Fibroblast of mammary gland (primary cell): ENCODE measurements around the gene NEGR1.

Experiments used
- DNase-seq: peaks from one replicate; pipeline ENCODE4 v3.0.0-alpha.2; 2010; ENCODE audit warnings: low read depth
- H3K4me3 ChIP-seq: 2 replicates; pipeline ENCODE4 v1.5.1; 2011; ENCODE audit warnings: low read depth, mild to moderate bottlenecking, low read length, moderate library complexity; ENCODE audit not compliant: control insufficient read depth
- TF ChIP-seq, protein P1 (sequence below): conservative IDR thresholded peaks from 2 replicates; pipeline ENCODE4 v1.5.1; 2011; ENCODE audit warnings: low read depth, low read length, inconsistent platforms; ENCODE audit not compliant: control insufficient read depth, insufficient read depth

The NEGR1 gene

GRCh38 chr1:71660411-71660810 is 621.9 kb downstream of the NEGR1 start:
- no peak overlapping the region for H3K4me3 ChIP-seq
- DNase-seq: peak; percentile 71
- TF ChIP-seq, protein P1, sequence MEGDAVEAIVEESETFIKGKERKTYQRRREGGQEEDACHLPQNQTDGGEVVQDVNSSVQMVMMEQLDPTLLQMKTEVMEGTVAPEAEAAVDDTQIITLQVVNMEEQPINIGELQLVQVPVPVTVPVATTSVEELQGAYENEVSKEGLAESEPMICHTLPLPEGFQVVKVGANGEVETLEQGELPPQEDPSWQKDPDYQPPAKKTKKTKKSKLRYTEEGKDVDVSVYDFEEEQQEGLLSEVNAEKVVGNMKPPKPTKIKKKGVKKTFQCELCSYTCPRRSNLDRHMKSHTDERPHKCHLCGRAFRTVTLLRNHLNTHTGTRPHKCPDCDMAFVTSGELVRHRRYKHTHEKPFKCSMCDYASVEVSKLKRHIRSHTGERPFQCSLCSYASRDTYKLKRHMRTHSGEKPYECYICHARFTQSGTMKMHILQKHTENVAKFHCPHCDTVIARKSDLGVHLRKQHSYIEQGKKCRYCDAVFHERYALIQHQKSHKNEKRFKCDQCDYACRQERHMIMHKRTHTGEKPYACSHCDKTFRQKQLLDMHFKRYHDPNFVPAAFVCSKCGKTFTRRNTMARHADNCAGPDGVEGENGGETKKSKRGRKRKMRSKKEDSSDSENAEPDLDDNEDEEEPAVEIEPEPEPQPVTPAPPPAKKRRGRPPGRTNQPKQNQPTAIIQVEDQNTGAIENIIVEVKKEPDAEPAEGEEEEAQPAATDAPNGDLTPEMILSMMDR: no peak

- DNase-seq: peak; percentile 75
- H3K4me3 ChIP-seq: no peak overlapping the region
- TF ChIP-seq, protein P1: no peak
Measured at GRCh38 chr1:71657891-71658679, 624.3 kb downstream of the NEGR1 start.

DNA sequence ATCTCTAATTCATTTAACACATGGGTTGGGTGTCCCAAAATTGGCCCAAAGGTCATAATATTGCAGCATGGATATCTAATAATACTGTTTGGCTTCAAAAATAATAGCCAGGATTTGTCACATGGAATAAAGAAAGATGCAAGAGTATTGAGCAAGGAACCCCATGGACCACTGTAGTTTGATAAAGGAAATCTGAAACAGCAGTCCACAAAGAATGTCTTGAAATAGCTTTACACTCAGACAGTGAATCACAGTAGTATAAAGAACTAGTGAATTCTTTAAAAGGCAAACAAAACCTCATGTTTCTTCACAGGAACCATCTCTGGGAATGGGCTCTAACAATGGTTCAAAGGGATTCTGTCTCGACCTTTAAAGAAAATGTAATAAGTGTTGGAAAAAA is 625.4 kb downstream of the NEGR1 start:
- DNase-seq: peak; percentile 46
- TF ChIP-seq, protein P1: no peak
- no peak overlapping the region for H3K4me3 ChIP-seq

DNA sequence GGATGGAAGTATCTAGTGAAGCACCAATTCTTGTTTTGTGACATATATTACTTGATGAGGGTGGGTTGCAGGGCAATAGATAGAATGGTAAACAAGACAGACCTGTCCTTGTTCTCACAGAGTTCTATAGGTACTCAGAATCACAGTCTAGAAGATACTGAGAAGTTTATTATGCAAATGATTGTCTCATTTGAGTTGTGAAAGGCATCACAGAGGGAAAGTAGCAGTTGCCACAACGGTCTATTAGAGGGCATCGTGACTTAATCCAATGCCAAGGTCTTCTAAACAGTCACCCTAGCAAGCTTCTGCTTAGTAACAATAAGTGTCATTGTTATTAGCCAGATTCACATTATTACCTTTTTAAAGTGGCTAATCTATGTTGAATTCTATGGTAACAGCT is 626.7 kb downstream of the NEGR1 start:
- no peak for DNase-seq
- H3K4me3 ChIP-seq: no peak overlapping the region
- TF ChIP-seq, protein P1: no peak

GRCh38 chr1:71653952-71654351 is 628.4 kb downstream of the NEGR1 start:
- no peak for DNase-seq
- H3K4me3 ChIP-seq: no peak overlapping the region
- TF ChIP-seq, protein P1: no peak

- TF ChIP-seq, protein P1: no peak
- DNase-seq: no peak
- H3K4me3 ChIP-seq: no peak overlapping the region
Measured at GRCh38 chr1:71651214-71651613, 631.1 kb downstream of the NEGR1 start.
